ENCODE measurements around the gene PHGDH.
"Not testable (repeated sequence)": the region's sequence is repeated elsewhere in the genome, so short reads cannot be mapped to it uniquely, and the experiment has no call there.

PHGDH gene

GRCh38 chr1:119762953-119763352, 51.2 kb downstream of the PHGDH start:
- DNase-seq (ENCODE audit: low read depth in 2 of 2) = no peak

DNA sequence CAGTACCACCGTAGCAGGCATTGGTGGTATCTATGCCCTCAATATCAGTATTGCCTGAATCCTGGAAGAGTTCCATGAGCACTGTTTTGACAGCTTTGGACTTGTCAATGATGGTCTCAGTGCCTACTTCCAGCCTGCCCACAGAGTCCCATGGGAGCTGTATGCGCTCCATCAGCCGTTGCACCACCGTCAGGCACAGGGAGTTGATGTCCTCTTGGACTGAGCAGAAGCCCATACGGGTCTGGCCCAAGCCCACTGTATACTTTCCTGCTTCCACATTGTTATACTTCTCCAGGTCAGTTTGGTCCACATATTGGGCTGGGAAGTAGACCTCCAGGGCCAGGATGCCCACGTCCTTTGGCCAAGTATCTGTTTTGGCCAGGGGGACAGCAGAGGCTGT, 52.5 kb downstream of the PHGDH start:
- no peak for DNase-seq (ENCODE audit: low read depth in 2 of 2)

DNA sequence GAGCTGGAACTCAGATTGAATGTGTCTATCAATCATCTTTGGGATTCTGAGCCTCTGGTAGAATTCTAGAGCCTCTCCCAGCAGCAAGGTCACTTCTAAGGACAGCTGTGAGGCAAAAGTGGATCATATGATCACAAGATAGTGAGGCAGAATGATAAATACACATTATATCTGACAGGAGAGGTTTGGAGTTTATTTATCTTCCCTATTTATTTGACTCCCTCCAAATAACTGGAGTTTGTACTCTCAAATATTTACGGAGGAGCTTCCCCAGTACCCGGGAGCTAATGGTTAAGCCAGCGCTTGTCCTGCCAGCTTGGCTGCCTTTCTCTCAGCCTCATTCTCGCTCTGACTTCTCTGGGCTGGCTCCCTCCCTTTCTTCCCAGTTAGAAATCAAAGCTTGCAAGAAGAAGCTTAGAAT, 54.6 kb downstream of the PHGDH start:
- DNase-seq (ENCODE audit: low read depth in 2 of 2) = no peak

DNA sequence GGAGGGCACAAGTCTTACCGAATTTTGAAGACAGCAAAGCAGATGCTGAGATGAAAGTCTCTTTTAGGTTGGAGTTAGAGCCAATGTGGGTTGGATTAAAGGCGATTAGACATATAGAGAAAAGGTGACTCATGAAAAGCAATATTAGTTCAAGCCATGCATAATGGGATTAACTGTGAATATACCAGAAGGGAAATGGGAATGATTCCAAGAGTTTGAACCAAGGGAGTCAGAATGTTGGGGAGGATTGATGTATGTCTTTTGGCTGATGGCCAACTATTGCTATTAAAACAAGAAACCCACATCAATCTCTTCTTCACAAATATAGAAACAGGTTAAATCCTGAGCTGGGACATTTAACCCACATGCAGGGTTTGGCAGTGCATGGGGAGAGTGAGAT, 55.8 kb downstream of the PHGDH start:
- DNase-seq (ENCODE audit: low read depth in 2 of 2) = no peak

GRCh38 chr1:119768778-119769177, 57.0 kb downstream of the PHGDH start, which contains the start of gene HMGCS2:
TSS of gene HMGCS2 (minus strand) at chr1:119768905. CDS start at chr1:119768844, 61 bp downstream.
- no peak for DNase-seq (ENCODE audit: low read depth in 2 of 2)

GRCh38 chr1:119771016-119771415, 59.3 kb downstream of the PHGDH start:
- no peak for DNase-seq (ENCODE audit: low read depth in 2 of 2)

GRCh38 chr1:119771770-119772169, 60.0 kb downstream of the PHGDH start:
- DNase-seq (ENCODE audit: low read depth in 2 of 2) = no peak

- no peak for DNase-seq (ENCODE audit: low read depth in 2 of 2)
Measured at GRCh38 chr1:119772298-119772697, 60.6 kb downstream of the PHGDH start.

DNA sequence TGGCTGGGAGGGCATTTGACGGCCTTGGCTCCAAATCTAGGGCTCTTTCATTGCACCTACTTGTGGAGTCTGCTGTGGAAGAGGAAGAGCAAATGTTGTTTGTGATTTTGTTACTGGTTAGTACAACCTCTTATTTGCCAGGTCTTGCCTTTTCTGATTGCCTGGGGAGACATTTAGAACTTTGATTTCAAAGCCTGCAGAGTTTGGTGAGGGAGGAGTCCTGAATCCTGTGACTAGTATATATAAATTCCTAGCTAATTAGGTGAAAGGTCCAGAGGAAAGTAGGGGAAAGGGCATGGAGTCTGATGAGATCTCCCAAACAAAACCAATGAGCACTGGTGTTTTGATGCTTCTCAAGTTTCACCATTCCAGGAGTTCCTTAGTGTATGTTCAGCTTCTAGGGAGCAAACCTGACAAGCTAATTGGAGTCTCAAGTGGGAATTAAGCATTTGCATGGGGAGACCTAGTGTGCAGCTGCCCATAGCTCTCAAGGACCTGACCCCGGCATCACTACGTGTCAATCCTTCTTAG, 62.0 kb downstream of the PHGDH start:
- no peak for DNase-seq (ENCODE audit: low read depth in 2 of 2)

- DNase-seq (ENCODE audit: low read depth in 2 of 2) = no peak
Measured at GRCh38 chr1:119774746-119775490, 63.2 kb downstream of the PHGDH start.

DNA sequence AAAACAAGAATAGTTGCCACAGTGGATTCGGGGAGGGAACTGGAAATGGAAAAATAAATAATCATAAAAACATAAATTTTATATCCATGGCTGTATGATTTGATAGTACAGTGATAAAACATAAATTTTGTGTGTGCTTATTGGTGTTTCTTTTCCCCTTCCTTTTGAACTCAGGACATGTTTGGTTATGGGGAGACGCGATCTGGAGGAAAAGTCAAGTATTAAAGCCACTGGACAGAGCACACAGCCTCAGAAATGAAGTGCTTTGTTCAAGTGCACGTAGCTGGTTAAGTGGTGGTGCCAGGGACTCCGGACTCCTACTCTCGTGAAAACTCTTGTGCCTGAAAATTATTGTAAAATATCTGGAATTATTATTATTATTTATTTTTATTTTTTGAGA, 66.6 kb downstream of the PHGDH start:
- no peak for DNase-seq (ENCODE audit: low read depth in 2 of 2)

DNA sequence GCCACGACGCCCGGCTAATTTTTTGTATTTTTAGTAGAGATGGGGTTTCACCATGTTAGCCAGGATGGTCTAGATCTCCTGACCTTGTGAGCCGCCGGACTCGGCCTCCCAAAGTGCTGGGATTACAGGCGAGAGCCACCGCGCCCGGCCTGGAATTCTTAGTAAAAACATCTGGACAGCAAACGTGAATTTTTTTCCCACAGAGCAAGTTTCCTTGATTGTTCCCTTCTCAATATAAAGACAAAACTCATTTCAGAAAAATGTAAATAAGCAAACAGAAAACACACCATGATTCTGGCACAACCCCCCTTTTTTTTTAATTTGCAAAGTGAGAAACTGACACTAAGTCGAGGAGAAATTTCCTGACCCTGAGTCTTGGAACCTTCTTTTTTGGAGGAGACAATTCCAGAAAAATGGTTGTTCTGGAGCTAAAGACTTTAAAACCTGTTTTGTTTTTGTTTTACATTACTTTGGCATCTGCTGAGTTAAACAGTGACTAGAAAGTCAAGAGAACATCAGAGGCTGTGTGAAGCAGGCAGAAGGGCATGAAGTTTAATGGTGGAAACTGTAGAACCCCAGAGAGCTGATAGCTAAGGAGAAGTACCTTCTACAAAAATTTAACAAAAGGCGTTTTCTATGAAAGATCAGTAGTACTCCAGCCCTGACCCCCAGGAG, 67.3 kb downstream of the PHGDH start:
- no peak for DNase-seq (ENCODE audit: low read depth in 2 of 2)

DNA sequence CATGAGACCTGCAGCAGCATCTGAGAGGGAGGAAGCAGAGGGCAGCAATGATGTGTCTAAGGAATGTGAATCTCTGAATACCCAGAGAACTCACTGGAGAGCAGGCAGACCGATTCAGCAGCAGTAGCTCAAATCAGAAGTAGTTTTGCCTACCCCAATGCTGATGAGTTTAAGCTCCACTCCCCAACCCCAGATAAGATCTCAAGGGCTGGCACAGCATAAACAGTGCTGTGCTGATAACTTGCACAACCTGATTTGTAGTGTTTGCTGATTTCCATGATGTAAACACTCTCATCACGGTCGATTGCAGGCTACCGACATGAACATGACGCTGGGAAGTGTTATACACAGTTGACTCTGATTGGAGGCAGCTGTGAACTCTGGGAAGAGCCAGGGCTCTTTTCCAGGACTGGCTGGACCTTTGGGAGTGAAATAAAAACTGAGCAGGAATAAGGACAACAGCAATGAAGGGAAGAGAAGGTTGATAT, 68.2 kb downstream of the PHGDH start:
- no peak for DNase-seq (ENCODE audit: low read depth in 2 of 2)

- no peak for DNase-seq (ENCODE audit: low read depth in 2 of 2)
Measured at GRCh38 chr1:119781434-119782210, 69.9 kb downstream of the PHGDH start.

DNA sequence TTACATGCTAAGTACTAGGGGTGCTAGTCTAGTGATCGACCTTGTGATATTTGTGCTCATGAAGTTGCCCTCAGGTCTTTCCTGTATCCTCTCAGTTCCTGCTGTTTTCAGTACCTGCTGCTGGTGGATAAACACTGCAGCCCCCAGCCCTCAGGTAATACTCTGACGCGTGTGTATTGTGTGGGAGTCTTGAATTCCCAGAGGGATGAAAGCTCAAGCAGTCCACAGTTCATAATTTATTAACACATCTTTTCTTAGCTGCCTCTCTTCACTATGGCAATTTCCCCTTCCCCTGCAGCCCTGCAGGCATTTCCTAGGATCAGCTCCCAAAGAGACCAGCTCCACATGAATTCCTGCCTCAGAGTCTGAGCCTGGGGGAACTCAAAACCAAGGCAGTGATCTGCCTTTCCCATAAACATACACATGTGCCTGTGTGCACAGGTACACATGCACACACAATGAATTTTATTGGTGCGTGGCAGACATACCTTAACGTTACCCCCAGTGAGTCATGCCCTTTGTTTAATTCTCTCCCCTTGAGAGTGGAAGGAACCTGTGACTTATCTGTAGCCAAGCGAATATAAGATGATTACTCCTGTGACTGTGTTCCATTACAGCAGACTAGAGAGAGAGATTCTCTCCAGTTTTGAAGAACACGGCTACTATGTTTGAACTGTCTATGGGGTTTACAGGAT, 71.0 kb downstream of the PHGDH start:
- no peak for DNase-seq (ENCODE audit: low read depth in 2 of 2)

DNA sequence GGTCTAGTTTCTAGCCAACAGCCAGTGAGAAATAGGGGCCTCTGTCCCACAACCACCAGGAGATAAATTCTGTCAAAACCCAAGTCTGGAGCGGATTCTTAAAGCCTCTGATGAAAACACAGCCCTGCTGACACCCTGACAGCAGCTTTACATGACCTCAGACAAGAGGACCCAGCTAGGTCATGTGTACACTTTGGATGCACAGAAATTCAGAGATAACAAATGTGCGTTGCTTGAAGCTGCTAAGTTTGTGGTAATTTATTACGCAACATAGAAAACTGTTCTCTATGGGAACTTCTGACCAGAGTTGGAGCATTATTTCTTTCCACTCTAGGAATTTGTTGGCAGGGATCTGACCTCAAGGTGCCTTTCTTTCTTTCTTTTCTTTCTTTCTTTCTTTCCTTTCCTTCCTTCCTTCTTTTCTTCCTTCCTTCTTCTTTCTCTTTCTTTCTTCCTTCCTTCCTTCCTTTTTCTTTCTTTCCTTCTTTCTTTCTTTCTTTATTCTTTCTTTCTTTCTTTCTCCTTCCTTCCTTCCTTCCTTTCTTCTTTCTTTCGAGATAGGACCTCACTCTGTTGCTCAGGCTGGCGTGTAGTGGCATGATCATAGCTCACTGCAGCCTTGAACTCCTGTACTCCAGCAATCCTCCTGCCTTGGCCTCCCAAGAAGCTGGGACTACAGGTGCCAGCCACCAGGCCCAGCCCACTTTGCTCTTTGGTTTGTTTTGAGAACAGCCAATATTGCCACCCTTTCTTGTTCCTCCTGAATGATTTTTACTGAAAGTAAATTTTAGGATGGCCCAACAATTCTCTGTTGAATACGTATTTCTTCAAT, 71.8 kb downstream of the PHGDH start:
- no peak for DNase-seq (ENCODE audit: low read depth in 2 of 2)

DNA sequence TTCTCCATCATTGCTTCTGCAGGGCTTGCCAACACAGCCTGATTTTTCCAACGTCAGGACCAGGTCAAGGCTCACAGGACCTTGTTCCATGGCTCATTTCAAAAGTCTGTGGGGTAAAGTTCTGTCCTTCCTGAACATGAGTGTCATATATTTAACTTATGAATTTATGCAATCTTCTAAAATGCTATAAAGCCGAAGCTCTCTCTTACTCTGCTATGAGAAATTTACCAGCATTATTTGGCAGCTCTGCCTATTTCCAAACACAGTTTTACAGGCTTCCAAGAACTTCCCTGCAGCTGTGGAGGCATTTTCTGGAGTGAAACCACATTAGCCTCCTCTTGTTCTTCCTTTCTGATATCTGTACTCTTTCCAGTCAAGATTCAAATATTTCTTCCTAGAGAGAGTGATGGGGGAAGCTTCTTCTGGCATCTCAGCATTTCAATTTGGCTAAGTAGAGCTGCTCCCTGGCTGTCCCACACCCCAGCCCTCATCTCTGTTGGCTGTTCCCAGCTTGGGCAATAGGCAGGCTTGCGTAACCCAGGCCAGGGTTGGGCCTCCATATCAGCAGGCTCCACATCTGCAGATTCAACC, 72.6 kb downstream of the PHGDH start:
- DNase-seq (ENCODE audit: low read depth in 2 of 2) = no peak

DNA sequence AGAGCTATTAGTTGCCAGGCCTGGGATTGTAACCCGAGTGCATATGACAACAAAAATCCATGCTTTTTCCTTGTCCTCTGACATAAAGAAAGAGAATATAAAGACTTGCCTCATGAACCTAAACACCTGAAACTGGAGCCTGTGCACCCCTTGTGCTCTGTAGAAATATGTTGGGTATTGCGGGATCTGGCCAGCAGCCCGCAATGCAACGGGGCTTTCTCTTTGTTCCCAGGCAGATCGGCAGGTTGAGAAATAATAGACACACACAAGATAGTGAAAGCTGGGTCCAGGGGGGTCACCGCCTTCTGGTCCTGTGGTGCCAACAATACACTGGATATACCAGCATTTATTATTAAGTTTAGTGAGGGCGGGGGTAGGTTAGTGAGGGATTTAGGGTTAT, 74.3 kb downstream of the PHGDH start:
- not testable (repeated sequence) for DNase-seq (ENCODE audit: low read depth in 2 of 2)

- not testable (repeated sequence) for DNase-seq (ENCODE audit: low read depth in 2 of 2)
Measured at GRCh38 chr1:119786473-119787050, 74.8 kb downstream of the PHGDH start.

- DNase-seq (ENCODE audit: low read depth in 2 of 2) = no peak
Measured at GRCh38 chr1:119787776-119788175, 76.0 kb downstream of the PHGDH start.
